A549 (cell line): ENCODE data around the gene PEX26. TPM values are rescaled to one million over a fixed set of nuclear protein-coding genes. Genes with fewer than 3 reads are reported as not detected.

ENCODE experiments used
- ATAC-seq, 2 experiments: fragments of 200-7000 bp in 1 of 2; fragments of >200 bp in 1 of 2; cut with Nextera tagmentation in 1 of 2; cut with Tn5 transposase in 1 of 2; 3 replicates each; pipeline versions ENCODE4 v1.8.0 to v1.9.1; 2018 to 2020; ENCODE audit warnings: mild to moderate bottlenecking in 1 of 2, moderate library complexity in 1 of 2
- CTCF ChIA-PET: fragments of 300-600 bp; sonication (Branson Sonifier 250); formaldehyde crosslinking; extraction: SDS; loops from one replicate; lab custom pipeline; 2021; ENCODE audit warnings: antibody characterized with exemption, inconsistent platforms; lab: Yijun Ruan, JAX
- POLR2A ChIA-PET: fragments of 350-600 bp; formaldehyde crosslinking; extraction: SDS; loops from one replicate; lab custom pipeline; 2021; ENCODE audit warnings: antibody characterized with exemption, inconsistent platforms; lab: Yijun Ruan, JAX
- DNase-seq, 2 experiments: peaks; one replicate each; pipeline versions ENCODE4 v3.0.0 to v3.0.0-alpha.2; 2011 to 2016; ENCODE audit warnings: low read depth in 1 of 2, low spot score in 1 of 2
- FAIRE-seq: peaks from 2 replicates; lab custom pipeline; 2011; peaks lifted over from hg19 to GRCh38; lab: Jason Lieb, UNC
- H3K27ac ChIP-seq, 2 experiments: fragments of >200 bp; sonication (Bioruptor Twin); formaldehyde crosslinking; 3 replicates each; pipeline ENCODE4 v1.5.1; 2016 to 2017
- H3K4me1 ChIP-seq: fragments of >200 bp; sonication (Bioruptor Twin); formaldehyde crosslinking; 3 replicates; pipeline ENCODE4 v1.6.1; 2016
- H3K4me2 ChIP-seq: fragments of >200 bp; sonication (Bioruptor Twin); formaldehyde crosslinking; 3 replicates; pipeline ENCODE4 v1.6.1; 2016
- H3K4me3 ChIP-seq: fragments of >200 bp; sonication (Bioruptor Twin); formaldehyde crosslinking; 3 replicates; pipeline ENCODE4 v1.5.1; 2016
- H3K9me3 ChIP-seq: fragments of >200 bp; sonication (Bioruptor Twin); formaldehyde crosslinking; 3 replicates; pipeline ENCODE4 v1.6.1; 2016
- ATOH8 ChIP-seq: fragments of 250-450 bp; sonication (Bioruptor Pico); IDR thresholded peaks from 2 replicates; pipeline ENCODE4 v1.5.0; 2020; ENCODE audit warnings: low read depth, mild to moderate bottlenecking, moderate library complexity
- BHLHE40 ChIP-seq: IDR thresholded peaks from 2 replicates; pipeline ENCODE4 v1.6.1; 2012; ENCODE audit warnings: low read depth, low read length, inconsistent platforms
- CEBPB ChIP-seq, 2 experiments: fragments of >200 bp in 1 of 2; sonication (Bioruptor Twin) in 1 of 2; formaldehyde crosslinking in 1 of 2; IDR thresholded peaks; 2 replicates each; pipeline ENCODE4 v1.6.1; 2012 to 2016
- EP300 ChIP-seq, 2 experiments: fragments of >200 bp; sonication (Bioruptor Twin); formaldehyde crosslinking; IDR thresholded peaks; 2 replicates in 1 of 2; 3 replicates in 1 of 2; pipeline ENCODE4 v1.6.1; 2016 to 2017
- ESRRA ChIP-seq: fragments of 150-350 bp; IDR thresholded peaks from 2 replicates; pipeline ENCODE4 v1.6.1; 2014; ENCODE audit warnings: mild to moderate bottlenecking, low read length, borderline replicate concordance
- FOSL2 ChIP-seq, 2 experiments: fragments of 450-650 bp in 1 of 2; fragments of >200 bp in 1 of 2; sonication (Bioruptor Twin) in 1 of 2; formaldehyde crosslinking; IDR thresholded peaks; 2 replicates each; pipeline versions ENCODE4 v1.5.0 to v1.6.1; 2016 to 2020; ENCODE audit warnings: mild to moderate bottlenecking in 1 of 2, moderate library complexity in 1 of 2
- FOXS1 ChIP-seq: fragments of 250-450 bp; sonication (Bioruptor Pico); IDR thresholded peaks from 2 replicates; pipeline ENCODE4 v1.5.0; 2020; ENCODE audit warnings: mild to moderate bottlenecking, moderate library complexity
- HDAC2 ChIP-seq: fragments of 200-600 bp; sonication (generic); IDR thresholded peaks from 2 replicates; pipeline ENCODE4 v1.6.1; 2016
- HMGXB4 ChIP-seq: fragments of 250-450 bp; sonication (Bioruptor Pico); IDR thresholded peaks from 2 replicates; pipeline ENCODE4 v1.5.0; 2021; ENCODE audit warnings: mild to moderate bottlenecking, moderate library complexity, borderline replicate concordance
- HOXA7 ChIP-seq: fragments of 250-450 bp; sonication (Bioruptor Pico); IDR thresholded peaks from 2 replicates; pipeline ENCODE4 v1.5.0; 2020; ENCODE audit warnings: mild to moderate bottlenecking, moderate library complexity
- HOXB13 ChIP-seq: fragments of 250-450 bp; sonication (Bioruptor Pico); IDR thresholded peaks from 2 replicates; pipeline ENCODE4 v1.5.0; 2020; ENCODE audit warnings: low read depth, mild to moderate bottlenecking, moderate library complexity
- MAZ ChIP-seq: fragments of 150-350 bp; IDR thresholded peaks from 2 replicates; pipeline ENCODE4 v1.6.1; 2014; ENCODE audit warnings: antibody characterized with exemption, low read depth, low read length, borderline replicate concordance
- POLR2A ChIP-seq: IDR thresholded peaks from 2 replicates; pipeline ENCODE4 v1.6.1; 2012; ENCODE audit warnings: mild to moderate bottlenecking, low read length
- POLR2AphosphoS2 ChIP-seq: conservative IDR thresholded peaks from 2 replicates; pipeline ENCODE4 v1.6.1; 2012; ENCODE audit warnings: low read length, improper control_type of control experiment, inconsistent platforms
- RAD21 ChIP-seq, 2 experiments: fragments of >200 bp in 1 of 2; sonication (Bioruptor Twin) in 1 of 2; formaldehyde crosslinking in 1 of 2; IDR thresholded peaks in 1 of 2; conservative IDR thresholded peaks in 1 of 2; 2 replicates in 1 of 2; 3 replicates in 1 of 2; pipeline ENCODE4 v1.6.1; 2012 to 2018; ENCODE audit warnings: inconsistent platforms in 1 of 2
- RNF2 ChIP-seq: fragments of 200-600 bp; sonication (generic); IDR thresholded peaks from 2 replicates; pipeline ENCODE4 v1.6.1; 2016; ENCODE audit warnings: low read depth, mild to moderate bottlenecking, antibody characterized with exemption, moderate library complexity, borderline replicate concordance
- SMC3 ChIP-seq: fragments of >200 bp; sonication (Bioruptor Twin); formaldehyde crosslinking; IDR thresholded peaks from 3 replicates; pipeline ENCODE4 v1.6.1; 2018; ENCODE audit warnings: inconsistent platforms
- TFCP2L1 ChIP-seq: fragments of 250-450 bp; sonication (Bioruptor Pico); IDR thresholded peaks from 2 replicates; pipeline ENCODE4 v1.5.0; 2021; ENCODE audit warnings: mild to moderate bottlenecking
- ZC3H11A ChIP-seq: fragments of 450-650 bp; IDR thresholded peaks from 2 replicates; pipeline ENCODE4 v1.6.1; 2014; ENCODE audit warnings: antibody characterized with exemption, mild to moderate bottlenecking
- WGBS: methylation state at CpG from one replicate; pipeline ENCODE4 v1.1.6; 2017; ENCODE audit errors: missing lambda C conversion rate; 5-methylcytosine and 5-hydroxymethylcytosine counted together
- polyA plus RNA-seq, 4 experiments: library from polyadenylated mRNA; depleted of rRNA in 3 of 4; stranded (reverse); fragments of >200 nt; fragmentation: RNase III in 1 of 4; extraction: RNeasy Plus Mini Kit Qiagen cat#74134 plus additional on column Dnase treatment in 1 of 4; gene quantifications; 2 replicates in 3 of 4; 3 replicates in 1 of 4; pipeline ENCODE4 v1.2.3, GENCODE V29; 2011 to 2017
- TF ChIP-seq, protein P1 (sequence below): IDR thresholded peaks from 2 replicates; pipeline ENCODE4 v1.6.1; 2012; ENCODE audit warnings: low read depth, borderline replicate concordance
- TF ChIP-seq, protein P2 (sequence below): fragments of 200-600 bp; sonication (generic); IDR thresholded peaks from 2 replicates; pipeline ENCODE4 v1.6.1; 2016; ENCODE audit warnings: antibody characterized with exemption, mild to moderate bottlenecking, moderate library complexity

The PEX26 gene
- polyA plus RNA-seq, 2 of the 4 experiments (the other 2 are of a cell fraction) = 11.8 to 12.4 TPM

GRCh38 chr22:18114495-18114894, 36.7 kb downstream of the PEX26 start:
- TF ChIP-seq RAD21 (conservative IDR thresholded peaks at IDR 0.05 in 1 of 2, IDR thresholded peaks at IDR 0.05 in 1 of 2) (no peak), TFCP2L1 (CRISPR knock-in tag) (no peak), FOSL2 (IDR thresholded peaks at IDR 0.05) (no peak), FOSL2 (CRISPR knock-in tag; IDR thresholded peaks at IDR 0.05) (no peak), HMGXB4 (CRISPR knock-in tag) (no peak), HDAC2 (no peak), ZC3H11A (no peak), MAZ (no peak), HOXB13 (CRISPR knock-in tag) (no peak), BHLHE40 (no peak), SMC3 (no peak), FOXS1 (CRISPR knock-in tag) (no peak), POLR2A (no peak), CEBPB (IDR thresholded peaks at IDR 0.05) (no peak), ATOH8 (CRISPR knock-in tag) (no peak), RNF2 (no peak), EP300 (IDR thresholded peaks at IDR 0.05) (no peak), POLR2AphosphoS2 (no peak), ESRRA (no peak)
- TF ChIP-seq, protein P1, sequence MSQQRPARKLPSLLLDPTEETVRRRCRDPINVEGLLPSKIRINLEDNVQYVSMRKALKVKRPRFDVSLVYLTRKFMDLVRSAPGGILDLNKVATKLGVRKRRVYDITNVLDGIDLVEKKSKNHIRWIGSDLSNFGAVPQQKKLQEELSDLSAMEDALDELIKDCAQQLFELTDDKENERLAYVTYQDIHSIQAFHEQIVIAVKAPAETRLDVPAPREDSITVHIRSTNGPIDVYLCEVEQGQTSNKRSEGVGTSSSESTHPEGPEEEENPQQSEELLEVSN = no peak
- TF ChIP-seq, protein P2, sequence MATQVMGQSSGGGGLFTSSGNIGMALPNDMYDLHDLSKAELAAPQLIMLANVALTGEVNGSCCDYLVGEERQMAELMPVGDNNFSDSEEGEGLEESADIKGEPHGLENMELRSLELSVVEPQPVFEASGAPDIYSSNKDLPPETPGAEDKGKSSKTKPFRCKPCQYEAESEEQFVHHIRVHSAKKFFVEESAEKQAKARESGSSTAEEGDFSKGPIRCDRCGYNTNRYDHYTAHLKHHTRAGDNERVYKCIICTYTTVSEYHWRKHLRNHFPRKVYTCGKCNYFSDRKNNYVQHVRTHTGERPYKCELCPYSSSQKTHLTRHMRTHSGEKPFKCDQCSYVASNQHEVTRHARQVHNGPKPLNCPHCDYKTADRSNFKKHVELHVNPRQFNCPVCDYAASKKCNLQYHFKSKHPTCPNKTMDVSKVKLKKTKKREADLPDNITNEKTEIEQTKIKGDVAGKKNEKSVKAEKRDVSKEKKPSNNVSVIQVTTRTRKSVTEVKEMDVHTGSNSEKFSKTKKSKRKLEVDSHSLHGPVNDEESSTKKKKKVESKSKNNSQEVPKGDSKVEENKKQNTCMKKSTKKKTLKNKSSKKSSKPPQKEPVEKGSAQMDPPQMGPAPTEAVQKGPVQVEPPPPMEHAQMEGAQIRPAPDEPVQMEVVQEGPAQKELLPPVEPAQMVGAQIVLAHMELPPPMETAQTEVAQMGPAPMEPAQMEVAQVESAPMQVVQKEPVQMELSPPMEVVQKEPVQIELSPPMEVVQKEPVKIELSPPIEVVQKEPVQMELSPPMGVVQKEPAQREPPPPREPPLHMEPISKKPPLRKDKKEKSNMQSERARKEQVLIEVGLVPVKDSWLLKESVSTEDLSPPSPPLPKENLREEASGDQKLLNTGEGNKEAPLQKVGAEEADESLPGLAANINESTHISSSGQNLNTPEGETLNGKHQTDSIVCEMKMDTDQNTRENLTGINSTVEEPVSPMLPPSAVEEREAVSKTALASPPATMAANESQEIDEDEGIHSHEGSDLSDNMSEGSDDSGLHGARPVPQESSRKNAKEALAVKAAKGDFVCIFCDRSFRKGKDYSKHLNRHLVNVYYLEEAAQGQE = no peak
- ATAC-seq = no peak
- Histone ChIP-seq H3K4me1 (no peaks in the 10 kb centered on the region), H3K9me3 (no peaks in the 10 kb centered on the region), H3K4me3 (no peak overlapping the region), H3K4me2 (no peak overlapping the region), H3K27ac (no peak overlapping the region)
- ChIA-PET POLR2A (no interaction called here), CTCF (no interaction called here)
- no peak for FAIRE-seq
- 59% methylated on average over 4 of the region's 4 CpGs for WGBS
- no peak for DNase-seq

DNA sequence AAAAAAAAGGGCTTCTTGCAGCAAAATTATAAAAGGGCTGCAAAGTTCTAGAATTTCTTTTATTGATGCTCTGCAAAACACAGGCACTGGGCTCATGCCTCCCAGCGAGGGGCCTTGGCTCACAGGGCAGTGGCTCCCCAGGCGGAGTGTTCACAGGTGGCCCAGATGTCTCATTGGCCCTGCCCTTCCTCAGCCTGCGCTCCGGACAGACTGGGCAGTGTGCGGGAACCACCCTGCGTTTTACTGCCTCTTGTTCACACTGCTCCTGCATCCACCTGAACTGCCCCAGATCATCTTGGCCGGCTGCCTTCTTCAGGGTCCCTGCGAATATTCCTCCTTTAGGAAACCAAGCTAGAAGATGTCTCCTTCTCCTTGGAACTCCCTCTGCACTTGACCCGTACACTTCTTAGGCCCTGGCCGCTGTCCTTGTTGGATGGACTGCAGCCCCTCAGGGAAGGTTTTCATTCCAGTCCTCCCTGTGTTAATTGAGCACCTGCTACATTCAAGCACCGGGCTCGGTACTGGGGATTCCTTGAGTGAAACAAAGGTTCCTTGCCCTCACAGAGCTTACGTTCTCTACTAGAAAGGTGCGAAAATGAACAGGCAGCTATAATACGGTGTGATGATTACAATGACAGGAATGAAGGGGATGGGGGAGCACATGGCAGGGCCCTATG, 37.3 kb downstream of the PEX26 start:
- H3K4me2 ChIP-seq = no peak overlapping the region
- no peak for TF ChIP-seq HOXA7
- H3K27ac ChIP-seq = no peak overlapping the region
- FAIRE-seq (no peak), ATAC-seq (no peak), DNase-seq (no peak)
- ChIA-PET POLR2A (no interaction called here), CTCF (no interaction called here)
- 87% methylated on average over 14 of the region's 15 CpGs for WGBS
- no peaks in the 10 kb centered on the region for H3K9me3 ChIP-seq
- no peaks in the 10 kb centered on the region for H3K4me1 ChIP-seq
- no peak overlapping the region for H3K4me3 ChIP-seq
